Epithelial cell of prostate (primary cell): ENCODE measurements around the gene DERL3.
"Not testable (repeated sequence)": the region's sequence is repeated elsewhere in the genome, so short reads cannot be mapped to it uniquely, and the experiment has no call there.

Experiments
- DNase-seq: peaks from one replicate; pipeline ENCODE4 v3.0.0-alpha.2; 2011; ENCODE audit warnings: low read depth, low spot score
- H3K27ac ChIP-seq: fragments of 450-650 bp; 2 replicates; pipeline ENCODE4 v1.5.1; 2017; ENCODE audit warnings: mild to moderate bottlenecking

Gene DERL3

GRCh38 chr22:23838681-23839468 lies at the start of gene DERL3:
Gene DERL3 (minus strand): TSS chr22:23839006. CDS start chr22:23838987, 19 bp downstream.
- peak; percentile 60 for DNase-seq
- H3K27ac ChIP-seq = no peak within 1 kb of the TSS

- no peak for DNase-seq
- no peak overlapping the region for H3K27ac ChIP-seq
These were observed 45.3 kb upstream of the DERL3 start for GRCh38 chr22:23884140-23884539.

DNA sequence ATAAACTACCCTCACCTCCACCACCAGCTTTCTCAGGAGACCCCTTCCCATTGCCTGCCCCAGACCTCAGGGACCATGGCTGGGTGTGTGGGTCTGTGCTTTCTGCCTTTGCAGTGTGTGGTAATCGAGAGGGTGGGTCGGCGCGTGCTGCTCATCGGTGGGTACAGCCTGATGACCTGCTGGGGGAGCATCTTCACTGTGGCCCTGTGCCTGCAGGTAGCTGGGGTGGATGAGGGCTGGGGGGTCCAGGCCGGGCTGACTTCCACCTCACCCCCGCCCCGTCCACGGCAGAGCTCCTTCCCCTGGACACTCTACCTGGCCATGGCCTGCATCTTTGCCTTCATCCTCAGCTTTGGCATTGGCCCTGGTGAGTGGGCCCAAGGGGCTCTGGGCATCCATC lies 44.9 kb upstream of the DERL3 start:
- H3K27ac ChIP-seq = no peak overlapping the region
- no peak for DNase-seq

- H3K27ac ChIP-seq = no peak overlapping the region
- no peak for DNase-seq
These were observed 43.6 kb upstream of the DERL3 start for GRCh38 chr22:23882370-23882769.

DNA sequence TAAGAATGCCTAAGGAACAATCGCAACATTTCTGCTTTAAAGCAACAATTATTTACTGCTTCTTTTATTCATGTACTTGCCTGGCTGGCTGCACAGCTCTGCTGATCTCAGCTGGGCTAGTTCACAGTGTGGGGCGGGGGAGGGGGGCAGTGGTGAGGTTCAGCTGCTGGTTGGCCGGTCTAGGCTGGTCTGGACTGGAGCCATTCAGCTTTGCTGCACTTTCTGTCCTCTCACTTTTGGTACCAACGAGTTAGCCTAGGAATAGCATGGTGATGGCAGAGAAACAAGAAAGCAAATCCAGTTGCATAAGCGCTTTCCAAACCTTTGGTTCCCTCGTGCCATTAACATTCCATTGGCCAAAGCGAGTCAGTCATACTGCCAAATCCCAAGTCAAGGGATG lies 39.4 kb upstream of the DERL3 start:
- no peak for DNase-seq
- H3K27ac ChIP-seq = no peak overlapping the region

DNA sequence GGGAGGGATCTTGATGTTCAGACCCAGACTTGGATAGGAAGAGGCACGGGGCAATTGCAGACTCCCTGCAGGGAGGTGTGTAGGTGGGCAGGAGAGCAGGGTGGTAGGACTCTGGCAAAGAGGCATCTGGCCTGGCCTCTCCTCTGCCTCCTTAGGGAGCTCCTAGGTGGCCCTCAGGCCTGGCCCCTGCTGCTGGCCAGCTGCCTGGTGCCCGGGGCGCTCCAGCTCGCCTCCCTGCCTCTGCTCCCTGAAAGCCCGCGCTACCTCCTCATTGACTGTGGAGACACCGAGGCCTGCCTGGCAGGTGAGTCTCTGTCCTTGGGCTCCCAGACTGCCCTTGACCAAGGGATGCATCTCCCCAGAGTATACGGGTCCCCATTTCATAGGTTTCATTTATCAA lies 38.8 kb upstream of the DERL3 start:
- no peak overlapping the region for H3K27ac ChIP-seq
- no peak for DNase-seq

DNA sequence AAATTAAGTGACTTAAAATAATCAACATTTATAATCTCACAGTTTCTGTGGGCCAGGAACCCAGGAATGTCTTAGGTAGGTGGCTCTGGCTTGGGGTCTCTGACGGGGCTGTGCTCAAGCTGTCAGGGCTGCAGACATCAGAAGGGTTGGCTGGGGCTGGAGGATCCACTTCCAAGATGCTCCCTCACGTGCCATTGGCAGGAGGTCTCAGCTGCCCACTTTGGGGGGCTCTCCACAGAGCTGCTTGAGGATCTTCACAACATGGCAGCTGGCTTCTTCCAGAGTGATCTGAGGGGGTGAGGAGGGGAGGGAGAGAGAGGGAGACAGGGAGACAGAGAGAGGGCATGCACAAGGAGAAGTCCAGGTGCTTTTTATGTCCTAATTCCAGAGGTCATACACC lies 37.0 kb upstream of the DERL3 start:
- no peak for DNase-seq
- no peak overlapping the region for H3K27ac ChIP-seq

- no peak for DNase-seq
- H3K27ac ChIP-seq = no peak overlapping the region
These were observed 36.1 kb upstream of the DERL3 start for GRCh38 chr22:23874871-23875270.

- no peak overlapping the region for H3K27ac ChIP-seq
These were observed 29.8 kb upstream of the DERL3 start for GRCh38 chr22:23868580-23868979.

DNA sequence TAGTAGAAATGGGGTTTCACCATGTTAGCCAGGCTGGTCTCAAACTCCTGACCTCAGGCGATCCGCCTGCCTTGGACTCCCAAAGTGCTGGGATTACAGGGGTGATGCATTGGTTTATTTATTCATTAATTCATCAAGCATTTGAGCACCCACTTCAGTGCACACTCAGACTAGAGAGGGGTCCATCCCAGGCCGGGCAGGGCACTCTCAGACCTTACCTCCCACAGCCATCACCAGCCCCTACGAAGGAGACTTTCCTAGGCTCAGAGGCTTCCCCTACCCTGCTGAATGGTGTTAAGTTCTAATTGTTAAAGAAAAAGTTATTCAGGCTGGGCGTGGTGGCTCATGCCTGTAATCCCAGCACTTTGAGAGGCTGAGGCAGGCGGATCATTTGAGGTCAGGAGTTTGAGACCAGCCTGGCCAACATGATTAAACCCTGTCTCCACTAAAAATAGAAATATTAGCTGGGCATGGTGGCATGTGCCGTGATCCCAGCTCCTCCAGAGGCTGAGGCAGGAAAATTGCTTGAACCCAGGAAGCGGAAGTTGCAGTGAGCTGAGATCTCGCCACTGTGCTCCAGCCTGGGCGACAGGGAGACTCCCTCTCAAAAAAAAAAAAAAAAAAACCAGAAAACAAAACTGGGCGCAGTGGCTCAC lies 25.8 kb upstream of the DERL3 start:
- H3K27ac ChIP-seq, DNase-seq: not testable (repeated sequence)

More at GRCh38 chr22:23868580-23868979, 29.8 kb upstream of the DERL3 start:
- DNase-seq = no peak

- no peak overlapping the region for H3K27ac ChIP-seq
- DNase-seq = no peak
These were observed 23.3 kb upstream of the DERL3 start for GRCh38 chr22:23862103-23862502.

GRCh38 chr22:23860187-23860586 lies 21.4 kb upstream of the DERL3 start:
- not testable (repeated sequence) for H3K27ac ChIP-seq, DNase-seq

GRCh38 chr22:23859201-23859600 lies 20.4 kb upstream of the DERL3 start:
- DNase-seq = no peak
- no peak overlapping the region for H3K27ac ChIP-seq

DNA sequence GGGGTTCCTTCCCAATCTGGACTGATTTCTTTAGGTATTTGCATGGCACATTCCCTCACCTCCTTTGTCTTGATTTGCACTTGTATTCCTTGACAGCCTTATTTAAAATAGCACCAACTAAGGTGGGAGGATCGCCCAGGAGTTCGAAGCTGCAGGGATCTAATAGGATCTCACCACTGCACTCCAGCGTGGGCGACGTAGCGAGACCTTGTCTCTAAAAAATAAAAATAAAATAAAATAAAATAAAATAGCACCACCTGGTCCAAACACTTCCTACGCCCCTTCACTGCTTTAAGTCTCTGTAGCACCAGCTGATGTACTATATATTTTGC lies 19.6 kb upstream of the DERL3 start:
- no peak for DNase-seq
- H3K27ac ChIP-seq = no peak overlapping the region

DNA sequence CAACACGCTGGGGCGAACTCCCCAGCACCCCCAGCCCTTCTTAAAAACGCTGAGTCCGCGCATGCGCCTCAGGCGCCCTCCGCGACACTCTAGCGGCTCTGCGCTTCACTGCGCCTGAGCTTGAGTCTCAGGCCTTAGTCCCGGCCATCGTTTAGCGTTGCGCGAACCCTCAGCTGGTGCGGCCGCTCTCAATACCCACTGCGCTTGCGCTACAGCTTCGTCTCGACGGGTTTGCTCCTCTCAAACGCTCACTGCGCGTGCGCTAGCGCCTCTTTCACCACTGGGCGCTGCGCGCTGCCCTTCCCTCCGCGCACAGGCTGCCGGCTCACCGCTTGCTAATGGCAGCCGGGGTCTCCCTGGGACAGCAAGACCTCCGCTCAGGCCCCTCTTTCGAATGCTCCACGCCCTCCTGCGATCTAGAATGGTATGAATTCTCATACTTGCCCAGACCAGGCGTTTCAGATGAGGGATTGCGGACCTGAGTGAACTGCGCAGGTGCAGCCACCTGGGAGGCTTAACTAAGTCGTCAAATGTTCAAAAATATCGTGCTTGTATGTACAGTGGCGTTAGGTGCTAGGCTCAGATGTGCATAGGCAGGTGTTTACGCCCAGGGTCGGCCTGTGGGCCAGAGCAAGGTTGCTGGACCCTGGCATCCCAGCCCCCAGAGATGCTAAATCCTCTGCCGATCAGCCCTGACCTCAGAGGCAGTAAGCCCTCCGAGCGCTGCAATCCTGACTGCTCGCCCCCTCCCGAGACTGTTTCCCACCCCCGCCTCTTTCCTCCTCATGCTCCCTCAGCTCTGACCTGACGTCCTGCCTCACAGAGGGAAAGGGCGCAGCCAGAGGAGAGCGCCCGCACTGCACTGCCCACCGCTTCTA lies 19.0 kb upstream of the DERL3 start, which contains the start of gene SLC2A11:
Gene SLC2A11 (plus strand): TSS at position 270 of the 878 bp plus-strand sequence. CDS start 125 bp downstream, at position 395.
- peak; percentile 82 for DNase-seq
- H3K27ac ChIP-seq = peak within 1 kb of the TSS; percentile 59

- H3K27ac ChIP-seq = peak overlapping the region; percentile 59
- no peak for DNase-seq
These were observed 18.2 kb upstream of the DERL3 start for GRCh38 chr22:23856721-23857605.

DNA sequence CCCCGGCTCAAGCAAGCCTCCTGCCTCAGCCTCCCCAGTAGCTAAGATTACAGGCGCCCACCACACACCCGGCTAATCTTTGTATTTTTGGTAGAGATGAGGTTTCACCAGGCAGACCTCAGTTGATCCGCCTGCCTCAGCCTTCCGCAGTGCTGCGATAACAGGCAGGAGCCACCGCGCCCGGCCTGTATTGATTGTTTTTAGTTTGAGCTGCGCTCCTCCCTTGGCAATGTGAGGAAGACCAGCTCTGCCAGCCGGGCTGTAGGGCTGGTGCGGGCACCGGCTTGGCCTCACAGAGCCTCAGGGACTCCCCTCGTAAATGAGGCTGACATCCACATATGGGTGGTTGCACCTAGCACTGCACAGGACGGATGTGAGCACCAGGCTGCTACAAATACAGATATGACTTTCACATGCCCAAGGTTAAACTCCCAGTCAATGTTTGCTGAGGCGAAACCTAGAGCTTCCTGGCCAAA lies 11.4 kb upstream of the DERL3 start:
- DNase-seq = no peak
- H3K27ac ChIP-seq = no peak overlapping the region

- no peak for DNase-seq
- no peak overlapping the region for H3K27ac ChIP-seq
These were observed 10.5 kb upstream of the DERL3 start for GRCh38 chr22:23849009-23850006.
